Adrenal gland (tissue), 12 donors: ENCODE data around the gene RER1. TPM values are rescaled to one million over a fixed set of nuclear protein-coding genes. Genes with fewer than 3 reads are reported as not detected.

Experiments
- DNase-seq, 7 donors: peaks; one replicate each; pipeline ENCODE4 v3.0.0-alpha.2; 2019 to 2020
- H3K27ac ChIP-seq, 5 donors: fragments of 200-600 bp; sonication (generic) in 4 of 5; 1 replicate in 3 of 5; 2 replicates in 2 of 5; pipeline versions ENCODE4 v1.5.1 to v1.8.0; 2016 to 2020; ENCODE audit warnings: mild to moderate bottlenecking in 1 of 5
- H3K27me3 ChIP-seq: fragments of 200-600 bp; 2 replicates; pipeline ENCODE4 v1.8.0; 2021
- H3K36me3 ChIP-seq, 2 donors: fragments of 200-600 bp; replicated peaks in 1 of 2; 1 replicate in 1 of 2; 2 replicates in 1 of 2; pipeline versions ENCODE4 v1.5.1 to v1.8.0; 2018 to 2022
- H3K4me1 ChIP-seq, 2 donors: fragments of 200-600 bp; replicated peaks in 1 of 2; 1 replicate in 1 of 2; 2 replicates in 1 of 2; pipeline versions ENCODE4 v1.5.1 to v1.8.0; 2018 to 2021
- H3K4me3 ChIP-seq, 4 donors: fragments of 200-600 bp; sonication (generic) in 3 of 4; one replicate each; pipeline ENCODE4 v1.5.1; 2016 to 2018
- H3K9me3 ChIP-seq, 3 donors: fragments of 200-600 bp; sonication (generic) in 1 of 3; replicated peaks in 1 of 3; 1 replicate in 2 of 3; 2 replicates in 1 of 3; pipeline versions ENCODE4 v1.5.1 to v1.8.0; 2016 to 2021
- CTCF ChIP-seq, 6 experiments: fragments of 450-650 bp in 4 of 6; fragments of 200-600 bp in 2 of 6; sonication (generic) in 1 of 6; IDR thresholded peaks; 1 replicate in 5 of 6; 2 replicates in 1 of 6; pipeline versions ENCODE4 v1.5.1 to v1.8.0; 2016 to 2021; ENCODE audit warnings: antibody characterized with exemption in 6 of 6, mild to moderate bottlenecking in 2 of 6, moderate library complexity in 1 of 6
- POLR2A ChIP-seq, 2 donors: fragments of 450-650 bp; IDR thresholded peaks; one replicate each; pipeline ENCODE4 v1.6.1; 2017; ENCODE audit warnings: antibody characterized with exemption in 2 of 2, mild to moderate bottlenecking in 2 of 2, moderate library complexity in 1 of 2
- WGBS, 4 donors: extraction: QIAGEN DNeasy Blood & Tissue Kit in 2 of 4; methylation state at CpG; one replicate each; pipeline versions ENCODE4 v1.1.5 to v1.1.7; 2013 to 2017; 5-methylcytosine and 5-hydroxymethylcytosine counted together
- intact Hi-C, 2 donors: fragments of 100-400 bp; cut with DNase I; formaldehyde crosslinking; loops; one replicate each; pipeline versions ENCODE4 v1.14.1 to v1.15.0; 2022 to 2023
- polyA plus RNA-seq, 3 donors: library from polyadenylated mRNA; stranded (reverse); fragments of 200-250 nt in 2 of 3; fragments of 350-450 nt in 1 of 3; fragmentation: Illumina TruSeq in 1 of 3; extraction: RNeasy Lipid Tissue Mini Kit (QIAGEN cat#74804) in 1 of 3; gene quantifications; one replicate each; pipeline ENCODE4 v1.2.3, GENCODE V29; 2013 to 2014
- total RNA-seq, 9 donors: library from RNA; depleted of rRNA in 4 of 9; stranded (reverse); fragments of >200 nt in 4 of 9; fragments of 120-200 nt in 1 of 9; fragmentation: NEBNext Ultra II Directional in 1 of 9; extraction: Animal tissue kit (Norgen Biotek cat#: 25700) in 1 of 9; gene quantifications; one replicate each; pipeline versions ENCODE4 v1.1.0 to v1.2.4, GENCODE V29; 2013 to 2023
- donor health status: healthy with polysubstance abuse.
- donor health status: Bipolar disorder and iron deficiency.
- donor health status: DM: yes; HTN: yes; CAD: no.
- donor health status: DM: no; HTN: no; CAD: no.
- donor health status: DM: no; HTN: no; CAD: no.
- donor health status: DM: yes; HTN: yes; CAD: no.

Gene RER1
- total and polyA plus RNA-seq, 12 donors, result 106 to 345 (median 167) TPM

GRCh38 chr1:2396476-2396875, 4.8 kb downstream of the RER1 start:
- Histone ChIP-seq H3K27ac (no peak overlapping the region), H3K4me1 (peaks cover 6 to 28% of the 10 kb centered on the region in 2 donors), H3K27me3 (no peaks in the 10 kb centered on the region), H3K9me3 (no peaks in the 10 kb centered on the region), H3K36me3 (peaks cover 0 to 69% of the 10 kb centered on the region in 2 donors), H3K4me3 (no peak overlapping the region)
- WGBS, 4 donors, result 87 to 94% (median 92%) methylated on average over 5 of the region's 5 CpGs
- TF ChIP-seq POLR2A (IDR thresholded peaks at IDR 0.05) (no peak), CTCF (IDR thresholded peaks at IDR 0.05) (no peak)
- DNase-seq, result no peak
- intact Hi-C loops, result no loop called here

GRCh38 chr1:2397007-2397679, 5.5 kb downstream of the RER1 start:
- no peak overlapping the region for H3K4me3 ChIP-seq
- H3K9me3 ChIP-seq, result no peaks in the 10 kb centered on the region
- no peak overlapping the region for H3K27ac ChIP-seq
- no peak for TF ChIP-seq CTCF (IDR thresholded peaks at IDR 0.05)
- no peak for TF ChIP-seq POLR2A (IDR thresholded peaks at IDR 0.05)
- H3K27me3 ChIP-seq, result no peaks in the 10 kb centered on the region
- peaks cover 0 to 76% of the 10 kb centered on the region in 2 donors for H3K36me3 ChIP-seq
- H3K4me1 ChIP-seq, result peaks cover 6 to 28% of the 10 kb centered on the region in 2 donors
- intact Hi-C loops, result no loop called here
- DNase-seq, result no peak
- 86 to 89% (median 89%) methylated on average over 10 to 19 of the region's 19 CpGs for WGBS, 4 donors

- Histone ChIP-seq H3K9me3 (no peaks in the 10 kb centered on the region), H3K27me3 (no peaks in the 10 kb centered on the region), H3K27ac (no peak overlapping the region), H3K4me3 (no peak overlapping the region), H3K4me1 (peaks cover 0 to 12% of the 10 kb centered on the region in 2 donors), H3K36me3 (peaks cover 0 to 85% of the 10 kb centered on the region in 2 donors)
- intact Hi-C loops, result no loop called here
- TF ChIP-seq CTCF (IDR thresholded peaks at IDR 0.05), result no peak
- TF ChIP-seq POLR2A (IDR thresholded peaks at IDR 0.05), result no peak
- no peak for DNase-seq
- WGBS, 4 donors, result 80 to 100% (median 92%) methylated on average over 3 to 7 of the region's 7 CpGs
Observed at GRCh38 chr1:2398871-2399270, 7.2 kb downstream of the RER1 start.

GRCh38 chr1:2399890-2400575, 8.4 kb downstream of the RER1 start:
- TF ChIP-seq CTCF (IDR thresholded peaks at IDR 0.05) (no peak), POLR2A (IDR thresholded peaks at IDR 0.05) (no peak)

More at GRCh38 chr1:2399890-2400575, 8.4 kb downstream of the RER1 start:
- no peak for DNase-seq
- H3K9me3 ChIP-seq, result no peaks in the 10 kb centered on the region
- no peak overlapping the region for H3K4me3 ChIP-seq
- H3K36me3 ChIP-seq, result peaks cover 0 to 95% of the 10 kb centered on the region in 2 donors
- intact Hi-C loops, result no loop called here
- peaks cover 6 to 9% of the 10 kb centered on the region in 2 donors for H3K4me1 ChIP-seq
- 88 to 91% (median 90%) methylated on average over 14 to 22 of the region's 22 CpGs for WGBS, 4 donors
- H3K27ac ChIP-seq, result no peak overlapping the region
- H3K27me3 ChIP-seq, result no peaks in the 10 kb centered on the region
